Subcutaneous adipose tissue (tissue), 4 donors: ENCODE results near the gene CPNE9. TPM values are rescaled to one million over a fixed set of nuclear protein-coding genes. Genes with fewer than 3 reads are reported as not detected.

Source experiments
- total RNA-seq, 4 donors: library from RNA; depleted of rRNA; stranded (reverse); fragments of >200 nt; gene quantifications; one replicate each; pipeline ENCODE4 v1.1.0, GENCODE V29; 2016
- TF ChIP-seq, protein P1 (sequence below): fragments of 450-650 bp; IDR thresholded peaks from one replicate; pipeline ENCODE4 v1.5.1; 2016; ENCODE audit warnings: low read depth, mild to moderate bottlenecking, control low read depth, antibody characterized with exemption, moderate library complexity

Gene CPNE9
- 1 to 10 TPM in 1 of 4 donors, not detected in 3; 2.0 TPM for total RNA-seq

GRCh38 chr3:9703736-9704346 is at the start of gene CPNE9:
TSS of gene CPNE9 (plus strand) at chr3:9703833. CDS start at chr3:9703997, 164 bp downstream.
- TF ChIP-seq, protein P1, sequence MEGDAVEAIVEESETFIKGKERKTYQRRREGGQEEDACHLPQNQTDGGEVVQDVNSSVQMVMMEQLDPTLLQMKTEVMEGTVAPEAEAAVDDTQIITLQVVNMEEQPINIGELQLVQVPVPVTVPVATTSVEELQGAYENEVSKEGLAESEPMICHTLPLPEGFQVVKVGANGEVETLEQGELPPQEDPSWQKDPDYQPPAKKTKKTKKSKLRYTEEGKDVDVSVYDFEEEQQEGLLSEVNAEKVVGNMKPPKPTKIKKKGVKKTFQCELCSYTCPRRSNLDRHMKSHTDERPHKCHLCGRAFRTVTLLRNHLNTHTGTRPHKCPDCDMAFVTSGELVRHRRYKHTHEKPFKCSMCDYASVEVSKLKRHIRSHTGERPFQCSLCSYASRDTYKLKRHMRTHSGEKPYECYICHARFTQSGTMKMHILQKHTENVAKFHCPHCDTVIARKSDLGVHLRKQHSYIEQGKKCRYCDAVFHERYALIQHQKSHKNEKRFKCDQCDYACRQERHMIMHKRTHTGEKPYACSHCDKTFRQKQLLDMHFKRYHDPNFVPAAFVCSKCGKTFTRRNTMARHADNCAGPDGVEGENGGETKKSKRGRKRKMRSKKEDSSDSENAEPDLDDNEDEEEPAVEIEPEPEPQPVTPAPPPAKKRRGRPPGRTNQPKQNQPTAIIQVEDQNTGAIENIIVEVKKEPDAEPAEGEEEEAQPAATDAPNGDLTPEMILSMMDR, result no peak

GRCh38 chr3:9659849-9660248 is 43.8 kb upstream of the CPNE9 start:
- TF ChIP-seq, protein P1, result no peak

DNA sequence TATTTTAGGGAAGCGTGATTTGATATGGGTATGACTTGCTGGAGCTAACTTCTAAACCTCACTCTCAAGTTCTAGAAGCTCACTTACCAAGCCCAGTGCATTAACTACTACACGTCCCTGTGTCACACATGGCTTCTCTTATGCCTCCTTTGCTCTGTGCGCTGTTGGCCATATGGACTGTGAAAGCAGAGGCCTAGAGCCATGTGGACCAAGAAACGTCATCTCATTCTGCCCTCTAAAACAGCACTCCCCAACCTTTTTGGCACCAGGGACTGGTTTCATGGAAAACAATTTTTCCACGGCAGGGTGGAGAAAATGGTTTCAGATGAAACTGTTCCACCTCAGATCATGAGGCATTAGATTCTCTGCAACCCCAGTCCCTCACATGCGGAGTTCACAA is 42.7 kb upstream of the CPNE9 start:
- TF ChIP-seq, protein P1, result no peak

- TF ChIP-seq, protein P1, result no peak
Observed at GRCh38 chr3:9664119-9664751, 39.4 kb upstream of the CPNE9 start.

- TF ChIP-seq, protein P1, result no peak
Observed at GRCh38 chr3:9666704-9667445, 36.8 kb upstream of the CPNE9 start.

DNA sequence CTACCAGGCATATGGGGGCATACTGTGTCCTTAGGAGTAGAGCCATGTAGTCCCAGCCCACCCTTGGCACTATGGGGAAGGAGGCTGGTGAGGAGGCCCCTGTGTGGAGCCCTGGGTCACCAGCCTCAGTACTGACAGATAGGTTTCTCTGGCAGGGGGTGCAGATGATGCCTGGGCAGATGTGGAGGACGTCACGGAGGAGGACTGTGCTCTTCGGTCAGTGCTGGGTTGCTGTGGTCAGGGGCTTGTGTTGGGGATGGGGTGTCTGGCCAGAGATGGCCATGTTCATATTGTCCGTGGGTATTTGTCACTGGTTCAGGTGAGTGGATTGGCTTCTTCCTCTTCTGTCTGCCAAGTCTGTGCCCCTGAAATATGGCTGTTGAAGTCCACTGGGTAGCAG is 34.4 kb upstream of the CPNE9 start:
- TF ChIP-seq, protein P1, result no peak
